ENCODE data around the gene SBK1. TPM values are rescaled to one million over a fixed set of nuclear protein-coding genes. Genes with fewer than 3 reads are reported as not detected.

The SBK1 gene
- total RNA-seq, 2 experiments from 2014 or later = 0.22 to 0.63 TPM

GRCh38 chr16:28292731-28293600 is 641 bp downstream of the SBK1 start:
- no peaks in the 10 kb centered on the region for H3K9me2 ChIP-seq (ENCODE audit: insufficient read depth, low read length)
- no peaks in the 10 kb centered on the region for H3K36me3 ChIP-seq (ENCODE audit: insufficient read depth, low read length)
- no peak for DNase-seq (ENCODE audit: low spot score)
- H3K4me2 ChIP-seq (ENCODE audit: low read length) = peak overlapping the region; percentile 74
- H2AFZ ChIP-seq (ENCODE audit: low read length) = peak overlapping the region; percentile 62; the same call in 1 of the 2 replicates
- no peaks in the 10 kb centered on the region for H3K79me2 ChIP-seq (ENCODE audit: insufficient read depth, low read depth, low read length)
- no peak for TF ChIP-seq EZH2phosphoT487 (IDR thresholded peaks at IDR 0.05; ENCODE audit: borderline replicate concordance, low read depth, low read length)
- TF ChIP-seq CTCF (conservative IDR thresholded peaks at IDR 0.05; ENCODE audit: low read length) = no peak
- no peaks in the 10 kb centered on the region; the same call in 1 of the 2 replicates for H4K20me1 ChIP-seq (ENCODE audit: insufficient read depth, low read length)
- H3K4me1 ChIP-seq (ENCODE audit: insufficient read depth, low read length, poor library complexity, severe bottlenecking) = peaks cover 17% of the 10 kb centered on the region
- no TSS peak for BruUV-seq (replicated peaks)
- ChIA-PET CTCF (ENCODE audit: unreplicated experiment) (no interaction called here), POLR2A (no interaction called here)
- no peaks in the 10 kb centered on the region for H3K9me3 ChIP-seq (ENCODE audit: low read length)
- no peak overlapping the region for H3K27ac ChIP-seq (ENCODE audit: low read depth, low read length, poor library complexity, severe bottlenecking)
- intact Hi-C loops (cut with micrococcal nuclease; ENCODE audit: unreplicated experiment) = no loop called here
- peak overlapping the region; percentile 68 for H3K4me3 ChIP-seq (ENCODE audit: low read depth, low read length, poor library complexity, severe bottlenecking)

- no peaks in the 10 kb centered on the region for H3K9me3 ChIP-seq (ENCODE audit: low read length)
- no peak overlapping the region for H3K4me3 ChIP-seq (ENCODE audit: low read depth, low read length, poor library complexity, severe bottlenecking)
- H4K20me1 ChIP-seq (ENCODE audit: insufficient read depth, low read length) = no peaks in the 10 kb centered on the region; the same call in 1 of the 2 replicates
- TF ChIP-seq CTCF (conservative IDR thresholded peaks at IDR 0.05; ENCODE audit: low read length) (no peak), EZH2phosphoT487 (IDR thresholded peaks at IDR 0.05; ENCODE audit: borderline replicate concordance, low read depth, low read length) (no peak)
- H3K79me2 ChIP-seq (ENCODE audit: insufficient read depth, low read depth, low read length) = no peaks in the 10 kb centered on the region
- H3K4me1 ChIP-seq (ENCODE audit: insufficient read depth, low read length, poor library complexity, severe bottlenecking) = peaks cover 17% of the 10 kb centered on the region
- no peak overlapping the region for H2AFZ ChIP-seq (ENCODE audit: low read length)
- H3K36me3 ChIP-seq (ENCODE audit: insufficient read depth, low read length) = no peaks in the 10 kb centered on the region
- no peaks in the 10 kb centered on the region for H3K9me2 ChIP-seq (ENCODE audit: insufficient read depth, low read length)
- H3K4me2 ChIP-seq (ENCODE audit: low read length) = peak overlapping the region; percentile 74; the same call in 1 of the 2 replicates
- BruUV-seq (replicated peaks) = no TSS peak
- ChIA-PET POLR2A (no interaction called here), CTCF (ENCODE audit: unreplicated experiment) (no interaction called here)
- DNase-seq (ENCODE audit: low spot score) = no peak
- intact Hi-C loops (cut with micrococcal nuclease; ENCODE audit: unreplicated experiment) = no loop called here
- no peak overlapping the region for H3K27ac ChIP-seq (ENCODE audit: low read depth, low read length, poor library complexity, severe bottlenecking)
These were observed 1.3 kb downstream of the SBK1 start for GRCh38 chr16:28293601-28293960.

- no peaks in the 10 kb centered on the region for H3K79me2 ChIP-seq (ENCODE audit: insufficient read depth, low read depth, low read length)
- no peak for DNase-seq (ENCODE audit: low spot score)
- H2AFZ ChIP-seq (ENCODE audit: low read length) = no peak overlapping the region
- intact Hi-C loops (cut with micrococcal nuclease; ENCODE audit: unreplicated experiment) = no loop called here
- CTCF ChIA-PET (ENCODE audit: unreplicated experiment) = no interaction called here
- no peaks in the 10 kb centered on the region for H3K9me3 ChIP-seq (ENCODE audit: low read length)
- TF ChIP-seq CTCF (conservative IDR thresholded peaks at IDR 0.05; ENCODE audit: low read length) = no peak
- no peak for TF ChIP-seq EZH2phosphoT487 (IDR thresholded peaks at IDR 0.05; ENCODE audit: borderline replicate concordance, low read depth, low read length)
- peaks cover 17% of the 10 kb centered on the region for H3K4me1 ChIP-seq (ENCODE audit: insufficient read depth, low read length, poor library complexity, severe bottlenecking)
- H3K27ac ChIP-seq (ENCODE audit: low read depth, low read length, poor library complexity, severe bottlenecking) = no peak overlapping the region
- H3K9me2 ChIP-seq (ENCODE audit: insufficient read depth, low read length) = no peaks in the 10 kb centered on the region
- POLR2A ChIA-PET = no interaction called here
- no TSS peak for BruUV-seq (replicated peaks)
- no peaks in the 10 kb centered on the region for H3K36me3 ChIP-seq (ENCODE audit: insufficient read depth, low read length)
- H4K20me1 ChIP-seq (ENCODE audit: insufficient read depth, low read length) = no peaks in the 10 kb centered on the region; the same call in 1 of the 2 replicates
- no peak overlapping the region for H3K4me3 ChIP-seq (ENCODE audit: low read depth, low read length, poor library complexity, severe bottlenecking)
- no peak overlapping the region for H3K4me2 ChIP-seq (ENCODE audit: low read length)
These were observed 1.9 kb downstream of the SBK1 start for GRCh38 chr16:28294201-28294600.

Measured in OCI-LY7 (cell line).